IPS-18a (cell line): ENCODE measurements around the gene STXBP2.

Source experiments
- H3K27ac ChIP-seq: one replicate; pipeline ENCODE4 v1.5.1; 2013; ENCODE audit warnings: low read length
- H3K27me3 ChIP-seq: one replicate; pipeline ENCODE4 v1.6.1; 2013; ENCODE audit warnings: mild to moderate bottlenecking, low read length; ENCODE audit not compliant: control insufficient read depth, insufficient read depth
- H3K36me3 ChIP-seq: one replicate; pipeline ENCODE4 v1.6.1; 2013; ENCODE audit warnings: low read depth, low read length; ENCODE audit not compliant: control insufficient read depth
- H3K4me1 ChIP-seq: one replicate; pipeline ENCODE4 v1.6.1; 2013; ENCODE audit warnings: low read depth, low read length; ENCODE audit not compliant: control insufficient read depth
- H3K4me3 ChIP-seq: one replicate; pipeline ENCODE4 v1.5.1; 2013; ENCODE audit warnings: low read length
- H3K9ac ChIP-seq: one replicate; pipeline ENCODE4 v1.6.1; 2013; ENCODE audit warnings: mild to moderate bottlenecking, low read length, moderate library complexity
- H3K9me3 ChIP-seq: one replicate; pipeline ENCODE4 v1.6.1; 2013; ENCODE audit warnings: low read depth, low read length; ENCODE audit not compliant: control insufficient read depth

The STXBP2 gene

GRCh38 chr19:7617735-7618134 is 19.2 kb upstream of the STXBP2 start:
- Histone ChIP-seq H3K27ac (no peak overlapping the region), H3K4me3 (no peak overlapping the region), H3K4me1 (no peaks in the 10 kb centered on the region), H3K36me3 (peaks cover 35% of the 10 kb centered on the region), H3K9ac (no peak overlapping the region), H3K27me3 (no peaks in the 10 kb centered on the region), H3K9me3 (no peaks in the 10 kb centered on the region)

DNA sequence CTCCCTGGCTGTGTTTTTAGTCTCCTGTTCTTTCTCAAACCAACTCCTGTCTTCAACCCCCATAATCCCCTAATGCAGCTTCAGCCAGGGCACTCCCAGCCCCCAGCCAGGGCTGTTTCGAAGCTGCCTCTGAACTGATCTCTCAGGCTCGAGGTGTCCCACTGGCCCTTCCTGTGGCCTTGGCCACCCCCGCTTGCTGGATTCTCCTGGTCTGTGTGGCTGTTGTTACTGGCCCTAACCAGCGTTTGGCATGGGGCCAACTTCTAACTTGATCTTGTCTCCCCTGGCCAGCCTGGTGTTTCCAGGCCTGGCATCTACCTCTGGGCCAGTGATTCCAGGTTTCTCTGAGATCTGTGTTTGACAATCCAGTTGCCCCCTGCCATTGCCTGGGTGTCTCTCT is 18.6 kb upstream of the STXBP2 start:
- Histone ChIP-seq H3K9me3 (no peaks in the 10 kb centered on the region), H3K9ac (no peak overlapping the region), H3K27ac (no peak overlapping the region), H3K27me3 (no peaks in the 10 kb centered on the region), H3K36me3 (peaks cover 39% of the 10 kb centered on the region), H3K4me1 (no peaks in the 10 kb centered on the region), H3K4me3 (no peak overlapping the region)

- no peaks in the 10 kb centered on the region for H3K27me3 ChIP-seq
- H3K4me1 ChIP-seq, result no peaks in the 10 kb centered on the region
- H3K4me3 ChIP-seq, result no peak overlapping the region
- no peak overlapping the region for H3K27ac ChIP-seq
- H3K36me3 ChIP-seq, result peaks cover 39% of the 10 kb centered on the region
- no peaks in the 10 kb centered on the region for H3K9me3 ChIP-seq
- no peak overlapping the region for H3K9ac ChIP-seq
Measured at GRCh38 chr19:7618771-7619510, 18.0 kb upstream of the STXBP2 start.

DNA sequence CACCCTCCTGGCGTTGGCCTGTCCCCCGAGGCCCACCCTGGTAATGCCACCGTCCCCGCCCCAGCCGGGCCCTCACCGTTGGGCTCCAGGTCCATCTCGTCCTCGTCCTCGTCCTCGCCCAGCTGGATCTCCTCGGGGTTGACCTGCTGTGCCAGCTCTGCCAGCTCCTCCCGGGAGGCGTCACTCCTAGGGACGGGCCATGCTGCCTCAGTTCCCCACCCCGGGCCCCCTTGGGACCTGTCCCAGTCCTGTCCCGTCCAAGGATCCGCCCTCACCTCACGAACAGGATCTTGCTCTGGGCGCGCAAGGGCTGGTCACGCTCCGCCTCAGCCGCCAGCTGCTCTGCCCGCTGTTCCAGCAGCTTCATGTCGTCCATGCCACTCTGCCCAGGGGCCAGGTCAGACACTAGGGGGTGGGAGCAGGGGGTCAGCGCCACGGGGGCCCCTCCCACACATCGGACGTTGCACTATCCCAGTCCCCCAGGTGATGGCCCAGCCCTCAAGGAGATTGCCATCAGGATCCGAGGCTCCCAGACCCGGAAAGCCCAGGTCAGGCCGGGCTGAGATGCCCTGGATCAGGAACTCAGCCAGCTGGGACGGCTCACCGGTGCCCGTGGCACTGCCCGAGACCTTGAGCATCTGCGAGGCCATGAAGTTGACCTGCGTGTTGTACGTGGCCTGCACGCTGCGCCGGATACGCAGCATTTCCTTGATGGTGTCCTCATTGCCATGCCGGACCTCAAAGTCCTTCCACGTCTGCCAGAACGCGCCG is 17.1 kb upstream of the STXBP2 start:
- H3K4me1 ChIP-seq, result no peaks in the 10 kb centered on the region
- no peaks in the 10 kb centered on the region for H3K9me3 ChIP-seq
- H3K27ac ChIP-seq, result no peak overlapping the region
- no peak overlapping the region for H3K4me3 ChIP-seq
- peaks cover 39% of the 10 kb centered on the region for H3K36me3 ChIP-seq
- no peaks in the 10 kb centered on the region for H3K27me3 ChIP-seq
- no peak overlapping the region for H3K9ac ChIP-seq

DNA sequence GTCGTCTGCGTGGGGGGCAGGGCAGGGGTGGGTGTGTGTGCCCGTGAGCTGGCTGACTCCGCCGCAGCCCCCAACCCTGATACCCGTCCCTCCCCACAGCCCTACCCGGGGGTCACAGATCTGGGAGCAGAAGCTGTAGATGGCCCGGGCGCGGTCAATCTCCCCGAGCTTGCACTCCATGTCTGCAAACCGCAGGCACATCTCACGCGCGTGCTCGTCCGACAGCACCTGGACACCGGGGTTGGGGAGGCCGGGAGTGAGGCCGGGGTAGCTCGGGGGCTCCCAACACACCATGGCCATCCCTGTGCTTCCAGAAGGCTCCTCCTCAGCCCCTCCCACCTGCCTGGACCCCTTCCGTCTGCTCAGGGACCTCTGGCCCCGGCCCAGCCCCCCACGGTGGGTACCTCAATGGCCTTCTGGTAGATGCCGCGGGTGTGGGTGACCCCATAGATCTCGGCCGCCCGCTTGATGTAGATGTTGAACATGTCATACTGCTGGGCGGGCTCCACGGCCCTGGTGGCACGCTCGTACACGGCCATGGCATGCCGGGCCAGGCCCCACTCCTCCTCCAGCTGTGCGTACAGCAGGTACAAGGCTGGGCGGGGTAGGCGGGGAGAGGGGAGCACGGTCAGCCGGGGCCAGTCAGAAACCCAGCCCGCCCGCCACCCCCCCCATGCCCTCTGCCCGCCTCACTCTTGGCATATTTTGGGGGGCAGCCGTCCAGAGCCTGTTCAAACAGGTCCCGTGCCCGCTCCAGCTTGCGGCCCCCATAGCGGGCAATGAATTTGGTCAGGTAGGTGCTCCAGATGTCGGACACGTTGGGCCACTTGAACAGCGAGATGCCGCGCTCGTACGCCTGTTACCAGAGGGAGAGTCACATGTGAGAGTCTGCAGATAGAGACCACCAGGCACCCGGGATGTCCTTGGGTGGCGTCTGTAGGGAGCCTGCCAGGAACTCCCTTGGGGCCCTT is 16.2 kb upstream of the STXBP2 start:
- H3K9ac ChIP-seq, result no peak overlapping the region
- no peaks in the 10 kb centered on the region for H3K27me3 ChIP-seq
- no peaks in the 10 kb centered on the region for H3K9me3 ChIP-seq
- H3K4me1 ChIP-seq, result no peaks in the 10 kb centered on the region
- no peak overlapping the region for H3K27ac ChIP-seq
- H3K36me3 ChIP-seq, result peaks cover 39% of the 10 kb centered on the region
- H3K4me3 ChIP-seq, result no peak overlapping the region

DNA sequence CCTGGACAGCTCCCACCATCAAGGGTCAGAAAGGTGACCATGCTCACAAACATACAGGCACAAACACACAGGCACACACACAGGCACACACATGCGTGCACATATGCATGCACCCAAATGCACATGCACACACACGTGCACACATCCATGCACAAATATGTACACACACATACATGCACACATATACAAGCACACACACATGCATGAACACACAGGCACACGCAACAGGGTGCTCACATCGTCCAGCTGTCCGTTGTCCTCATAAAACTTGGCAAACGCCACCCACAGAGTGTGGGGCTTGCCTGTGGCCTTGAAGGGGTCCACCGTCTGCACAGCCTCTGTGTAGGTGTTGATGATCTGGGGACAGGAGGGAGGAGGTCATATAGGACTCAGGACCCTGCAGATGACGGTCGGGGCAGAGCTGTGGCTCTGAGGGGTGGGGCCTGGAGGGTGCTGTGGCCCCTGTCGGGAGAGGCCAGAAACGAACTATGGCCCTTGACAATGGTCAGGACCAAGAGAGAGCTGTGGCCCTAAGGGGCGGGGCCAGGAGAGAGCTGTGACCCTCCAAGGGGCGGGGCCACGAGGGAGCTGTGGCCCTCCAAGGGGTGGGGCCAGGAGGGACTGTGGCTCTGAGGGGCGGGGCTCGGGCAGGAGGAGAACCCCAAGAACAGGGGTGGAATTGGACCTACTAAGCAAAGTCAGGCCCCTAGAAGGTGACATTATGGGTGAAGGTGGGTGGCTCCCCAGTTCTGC is 13.8 kb upstream of the STXBP2 start:
- Histone ChIP-seq H3K4me1 (no peaks in the 10 kb centered on the region), H3K36me3 (peaks cover 32% of the 10 kb centered on the region), H3K27me3 (no peaks in the 10 kb centered on the region), H3K9me3 (no peaks in the 10 kb centered on the region), H3K9ac (no peak overlapping the region), H3K27ac (no peak overlapping the region), H3K4me3 (no peak overlapping the region)

DNA sequence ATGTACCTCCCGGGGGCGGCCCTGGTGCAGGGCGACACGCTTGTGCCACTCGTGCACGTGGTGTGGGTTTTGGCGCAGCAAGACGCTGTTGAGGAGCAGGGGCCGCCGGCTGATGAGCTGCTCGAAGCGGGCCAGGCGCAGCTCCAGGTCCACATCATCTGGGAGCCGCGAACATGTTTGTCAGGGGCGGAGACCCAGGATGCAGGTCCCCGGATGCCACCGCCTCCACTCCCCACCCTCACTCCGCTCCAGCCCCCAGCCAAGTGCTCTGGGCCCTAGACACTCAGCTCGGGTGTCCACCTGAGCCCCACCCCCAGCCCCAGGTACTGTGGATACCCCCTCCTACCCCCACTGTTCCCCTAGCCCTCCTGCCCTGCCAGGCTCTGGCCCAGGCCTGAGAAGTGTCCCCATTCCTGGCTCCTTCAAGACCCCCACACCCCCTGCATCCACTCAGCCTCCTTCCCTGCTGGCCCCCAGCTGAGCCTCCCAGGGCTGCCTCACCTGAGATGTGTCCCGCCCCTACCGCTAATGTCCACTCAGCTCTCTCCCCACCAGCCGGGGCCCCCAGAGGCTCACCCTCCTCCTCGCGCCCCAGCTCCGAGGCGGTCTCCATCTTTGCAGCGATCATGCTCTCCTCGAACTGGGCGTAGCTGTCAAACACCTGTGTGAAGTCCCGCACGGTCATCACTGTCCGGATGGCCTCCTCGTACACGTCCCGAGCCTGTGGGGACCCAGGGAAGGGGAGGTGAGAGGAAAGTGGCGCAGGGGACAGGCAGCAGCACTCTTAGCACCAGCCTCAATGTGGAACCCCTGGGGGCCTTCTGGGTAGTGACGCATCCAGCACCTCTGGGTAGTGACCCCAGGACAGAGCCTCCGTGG is 12.9 kb upstream of the STXBP2 start:
- no peaks in the 10 kb centered on the region for H3K27me3 ChIP-seq
- H3K36me3 ChIP-seq, result peaks cover 32% of the 10 kb centered on the region
- no peak overlapping the region for H3K27ac ChIP-seq
- H3K9ac ChIP-seq, result no peak overlapping the region
- no peaks in the 10 kb centered on the region for H3K9me3 ChIP-seq
- H3K4me3 ChIP-seq, result no peak overlapping the region
- no peaks in the 10 kb centered on the region for H3K4me1 ChIP-seq

GRCh38 chr19:7624810-7625209 is 12.1 kb upstream of the STXBP2 start:
- Histone ChIP-seq H3K27me3 (no peaks in the 10 kb centered on the region), H3K4me3 (no peak overlapping the region), H3K36me3 (peaks cover 29% of the 10 kb centered on the region), H3K9ac (no peak overlapping the region), H3K9me3 (no peaks in the 10 kb centered on the region), H3K4me1 (no peaks in the 10 kb centered on the region), H3K27ac (no peak overlapping the region)

GRCh38 chr19:7625763-7626372 is 11.0 kb upstream of the STXBP2 start:
- no peak overlapping the region for H3K4me3 ChIP-seq
- no peaks in the 10 kb centered on the region for H3K27me3 ChIP-seq
- H3K27ac ChIP-seq, result no peak overlapping the region
- H3K4me1 ChIP-seq, result peaks cover 4% of the 10 kb centered on the region
- no peak overlapping the region for H3K9ac ChIP-seq
- peaks cover 19% of the 10 kb centered on the region for H3K36me3 ChIP-seq
- H3K9me3 ChIP-seq, result no peaks in the 10 kb centered on the region

DNA sequence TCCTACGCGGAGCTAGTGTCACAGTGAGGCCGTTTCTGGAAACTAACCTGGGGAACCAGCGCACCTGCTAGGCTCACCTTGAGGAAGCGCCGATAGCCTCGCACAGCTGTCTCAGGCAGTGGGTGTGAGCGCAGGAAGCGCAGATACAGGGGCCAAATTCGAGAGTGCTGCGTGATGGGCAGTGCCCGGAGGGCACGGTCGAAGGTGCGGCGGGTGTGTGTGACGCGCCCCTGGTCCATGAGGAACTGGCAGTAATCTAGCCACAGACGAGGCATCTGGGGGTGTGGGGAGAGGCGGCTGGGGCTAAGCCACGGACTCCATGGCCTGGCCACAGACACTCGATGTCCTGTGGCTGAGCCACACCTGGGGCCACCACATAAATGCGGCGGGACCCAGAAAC is 9.7 kb upstream of the STXBP2 start:
- peaks cover 11% of the 10 kb centered on the region for H3K36me3 ChIP-seq

More for the DNA sequence above, 9.7 kb upstream of the STXBP2 start:
- no peaks in the 10 kb centered on the region for H3K27me3 ChIP-seq
- no peak overlapping the region for H3K9ac ChIP-seq
- no peak overlapping the region for H3K4me3 ChIP-seq
- H3K4me1 ChIP-seq, result peaks cover 4% of the 10 kb centered on the region
- H3K9me3 ChIP-seq, result no peaks in the 10 kb centered on the region
- H3K27ac ChIP-seq, result no peak overlapping the region
